Posterior cingulate gyrus (tissue), 11 donors: ENCODE results near the gene GCSH.
"Not testable (repeated sequence)": the region's sequence is repeated elsewhere in the genome, so short reads cannot be mapped to it uniquely, and the experiment has no call there.

Experiments used
- DNase-seq, 10 donors: peaks; one replicate each; pipeline versions ENCODE4 v3.0.0 to v3.0.0-alpha.2; 2020 to 2021; ENCODE audit warnings: mixed read lengths in 3 of 10
- intact Hi-C: fragments of 100-400 bp; cut with DNase I; formaldehyde crosslinking; loops from one replicate; pipeline ENCODE4 v1.15.1; 2023

Gene GCSH

DNA sequence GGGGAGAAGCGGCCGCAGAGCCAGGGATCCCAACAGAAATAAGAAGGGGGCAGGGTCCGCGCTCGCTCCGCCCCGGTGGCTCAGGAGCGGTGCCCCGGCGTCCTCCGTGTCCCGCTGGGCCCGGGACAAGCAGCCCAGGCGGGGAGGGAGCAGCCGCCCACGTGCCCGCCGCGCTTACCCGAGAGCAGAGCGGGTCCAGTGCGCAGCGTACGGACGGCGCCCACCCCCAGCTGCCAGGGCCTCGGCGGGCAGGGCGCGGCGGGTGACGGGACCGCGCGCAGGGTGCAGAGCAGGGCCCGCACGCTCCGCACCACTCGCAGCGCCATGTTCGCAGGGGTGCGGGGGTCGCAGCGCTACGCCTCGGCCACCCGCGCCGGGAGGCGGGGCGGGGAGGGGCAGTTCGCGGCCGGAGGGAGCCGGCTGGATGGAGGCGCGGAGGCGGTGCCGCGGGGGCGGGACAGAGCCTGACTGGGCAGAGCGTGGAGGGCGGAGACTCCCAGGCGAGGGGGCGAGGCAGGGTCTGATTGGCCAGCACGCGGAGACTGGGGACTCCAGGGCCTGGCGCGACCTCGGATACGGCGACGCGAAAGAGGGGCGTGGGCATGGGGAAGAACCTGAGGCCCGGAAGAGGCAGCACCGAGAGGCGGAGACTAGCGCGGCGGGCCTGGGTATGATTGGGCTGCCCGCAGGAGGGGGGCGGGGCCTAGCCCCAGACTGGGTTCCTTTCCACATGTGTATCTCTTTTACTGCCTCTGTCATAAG lies at the start of gene GCSH:
GCSH (minus strand) TSS at position 443 of the 762 bp plus-strand sequence; CDS start at position 326, 117 bp downstream.
- intact Hi-C loops: loop anchor here (1.0 to 10.0 kb wide), 4 partner anchors 19 to 221 kb away; partner anchors contain the start of genes ATMIN and C16orf46
- DNase-seq: peak; percentile 98 to 100 (median 100)

DNA sequence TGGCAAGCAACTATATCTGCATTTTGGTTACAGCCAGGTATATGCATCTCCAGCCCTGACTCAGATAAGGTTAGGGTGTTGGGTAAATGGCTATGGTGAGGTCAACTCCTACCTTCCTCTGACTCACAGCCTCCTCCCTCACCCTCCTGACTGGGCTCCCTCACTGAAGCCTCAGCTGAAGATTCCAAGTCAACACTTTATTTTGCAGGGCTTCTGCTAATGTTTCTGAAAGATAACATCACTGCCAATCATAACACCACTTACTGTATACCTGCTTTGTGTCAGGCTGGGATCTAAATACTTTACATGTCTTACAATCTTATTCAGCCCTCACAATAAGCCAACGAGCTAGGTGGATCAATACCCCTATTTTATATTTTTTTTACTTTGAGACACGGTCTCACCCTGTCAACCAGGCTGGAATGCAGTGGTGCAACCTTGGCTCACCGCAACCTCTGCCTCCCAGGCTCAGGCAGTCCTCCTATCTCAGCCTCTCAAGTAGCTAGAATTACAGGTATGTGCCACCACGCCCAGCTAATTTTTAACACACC lies 47.8 kb upstream of the GCSH start:
- intact Hi-C loops: no loop called here

GRCh38 chr16:81142864-81143263 lies 46.7 kb upstream of the GCSH start:
- DNase-seq: no peak
- intact Hi-C loops: no loop called here

More for the DNA sequence above, 47.8 kb upstream of the GCSH start:
- no peak for DNase-seq

DNA sequence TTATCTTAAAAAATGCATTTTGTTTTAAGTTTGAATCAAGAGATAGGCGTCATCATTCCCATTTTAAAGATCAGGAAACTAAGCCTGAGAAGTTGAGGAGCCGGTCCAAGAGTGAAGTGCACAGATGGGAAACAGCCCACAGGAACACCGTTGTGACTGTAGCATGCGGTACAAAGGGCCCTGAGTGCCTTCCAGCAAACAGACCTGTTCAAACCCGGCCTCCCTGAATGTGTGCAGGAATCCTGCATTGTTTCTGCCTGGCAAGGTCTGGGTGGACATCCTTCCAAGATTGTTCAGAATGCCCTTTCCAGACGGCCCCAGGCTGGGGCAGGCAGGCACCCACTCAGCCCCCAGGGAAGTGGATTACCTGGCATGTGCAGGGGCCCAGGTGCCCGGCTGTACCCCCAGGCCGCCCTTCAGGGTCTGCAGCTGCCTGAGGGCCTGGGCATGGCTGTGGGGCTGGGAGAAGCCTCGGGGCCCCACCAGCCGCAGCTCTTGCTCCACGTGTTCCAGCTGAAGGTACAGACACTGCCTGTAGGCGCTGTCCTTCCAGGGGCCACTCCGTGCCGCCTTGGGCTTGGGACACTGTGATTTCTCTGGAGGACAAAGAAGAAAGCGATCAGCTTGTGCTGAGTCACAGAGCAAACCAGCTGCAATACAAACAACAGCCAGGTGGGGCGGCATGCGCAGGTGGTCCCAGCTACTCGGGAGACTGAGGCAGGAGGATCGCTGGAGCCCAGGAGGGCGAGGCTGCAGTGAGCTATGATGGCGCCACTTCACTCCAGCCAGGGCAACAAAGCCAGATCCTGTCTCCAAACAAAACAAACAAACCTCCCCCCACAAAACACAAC lies 45.0 kb upstream of the GCSH start:
- intact Hi-C loops: no loop called here
- DNase-seq: no peak

GRCh38 chr16:81138831-81139557 lies 42.8 kb upstream of the GCSH start:
- DNase-seq: no peak

DNA sequence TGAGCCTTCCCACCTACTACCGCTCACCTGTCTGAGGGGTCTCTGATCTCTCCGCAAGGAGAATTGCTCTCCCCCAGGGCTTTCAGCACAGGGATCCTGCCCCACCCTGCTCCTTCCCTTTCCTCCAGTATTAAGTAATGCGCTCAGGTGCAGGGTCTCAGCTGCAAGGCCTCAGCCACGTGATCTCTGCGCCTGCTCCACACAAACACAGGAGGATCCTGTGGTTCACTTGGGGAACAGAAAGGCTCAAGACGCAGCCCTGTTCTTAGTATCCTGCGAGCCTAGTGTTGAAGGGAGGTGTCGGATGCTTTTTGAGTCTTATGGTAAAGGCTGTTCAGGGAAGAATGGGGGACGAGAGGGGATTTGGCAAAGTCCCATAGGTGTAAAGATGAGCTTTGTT lies 41.6 kb upstream of the GCSH start:
- DNase-seq: no peak
- intact Hi-C loops: no loop called here

More at GRCh38 chr16:81138831-81139557, 42.8 kb upstream of the GCSH start:
- intact Hi-C loops: no loop called here

GRCh38 chr16:81136390-81137335 lies 40.5 kb upstream of the GCSH start:
- intact Hi-C loops: no loop called here
- peak in 9 of 10 donors; percentile 38 to 93 (median 66) for DNase-seq

GRCh38 chr16:81130126-81130525 lies 33.9 kb upstream of the GCSH start:
- intact Hi-C loops: no loop called here
- DNase-seq: no peak

GRCh38 chr16:81128726-81129524 lies 32.7 kb upstream of the GCSH start:
- intact Hi-C loops: no loop called here

GRCh38 chr16:81127051-81127450 lies 30.9 kb upstream of the GCSH start:
- intact Hi-C loops: no loop called here

More at GRCh38 chr16:81128726-81129524, 32.7 kb upstream of the GCSH start:
- no peak for DNase-seq

DNA sequence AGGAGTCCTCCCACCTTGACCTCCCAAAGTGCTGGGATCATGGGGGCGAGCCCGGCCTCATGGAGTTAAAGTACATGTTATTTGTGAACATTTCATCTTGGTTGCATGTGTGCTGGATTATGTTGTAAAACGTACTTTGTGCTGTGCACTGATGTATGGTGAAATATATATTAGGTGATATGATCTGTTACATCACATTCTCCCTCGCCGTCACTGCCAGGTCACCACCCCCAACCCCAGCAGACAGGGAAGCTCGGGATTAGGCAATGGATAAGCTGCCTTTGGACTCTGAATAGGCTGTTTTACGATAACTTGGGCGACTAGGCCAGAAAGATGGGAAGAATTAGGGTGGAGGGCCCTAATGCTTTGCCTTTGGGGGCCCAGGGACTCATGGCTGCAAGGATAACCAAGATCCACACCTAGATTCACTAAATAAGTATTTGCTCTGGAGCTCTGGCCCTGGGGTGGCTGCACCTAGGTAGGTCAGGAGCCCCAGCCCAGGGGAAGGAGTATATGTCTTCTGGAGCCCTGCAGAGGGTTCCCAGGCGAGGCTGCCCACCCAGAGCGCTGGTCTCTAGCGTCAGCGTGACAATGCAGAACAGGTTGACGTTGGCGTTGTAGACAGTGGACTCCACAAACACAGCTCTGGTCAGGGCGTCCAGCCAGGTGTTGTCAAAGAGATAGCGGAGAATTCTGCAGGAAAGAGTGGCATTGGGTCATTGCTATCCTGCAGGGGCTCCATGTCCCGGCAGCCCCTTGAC lies 27.1 kb upstream of the GCSH start:
- intact Hi-C loops: no loop called here
- DNase-seq: peak in 1 of 10 donors; percentile 5

More at GRCh38 chr16:81127051-81127450, 30.9 kb upstream of the GCSH start:
- no peak for DNase-seq

DNA sequence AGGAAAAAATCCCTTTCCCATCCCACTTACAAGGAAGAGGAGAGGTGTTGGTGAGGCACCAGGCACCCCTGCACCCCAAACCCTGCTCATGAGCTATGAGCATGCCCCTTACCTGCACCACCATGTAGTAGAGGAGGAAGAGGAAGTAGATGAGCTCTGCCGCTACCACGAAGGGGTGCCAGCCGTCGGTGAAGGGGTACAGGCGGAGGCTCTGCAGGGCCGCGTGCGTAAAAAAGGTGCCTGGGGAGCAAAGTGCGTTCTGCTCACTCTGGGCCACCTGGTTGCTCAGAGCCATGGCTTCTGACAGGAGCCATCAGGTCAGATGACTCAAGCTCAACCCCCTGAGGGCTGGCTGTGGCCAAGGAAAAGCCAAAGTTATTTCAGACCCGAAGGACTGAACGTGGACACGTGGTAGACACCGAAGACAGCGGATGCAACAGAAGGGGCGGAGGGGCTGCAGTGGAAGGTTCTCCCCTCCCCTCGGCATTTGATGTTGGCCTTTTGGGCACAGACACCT lies 25.3 kb upstream of the GCSH start:
- DNase-seq: peak in 1 of 10 donors; percentile 54
- intact Hi-C loops: no loop called here

GRCh38 chr16:81117436-81117835 lies 21.2 kb upstream of the GCSH start:
- intact Hi-C loops: no loop called here
- DNase-seq: peak in 2 of 10 donors; percentile 3 to 35

DNA sequence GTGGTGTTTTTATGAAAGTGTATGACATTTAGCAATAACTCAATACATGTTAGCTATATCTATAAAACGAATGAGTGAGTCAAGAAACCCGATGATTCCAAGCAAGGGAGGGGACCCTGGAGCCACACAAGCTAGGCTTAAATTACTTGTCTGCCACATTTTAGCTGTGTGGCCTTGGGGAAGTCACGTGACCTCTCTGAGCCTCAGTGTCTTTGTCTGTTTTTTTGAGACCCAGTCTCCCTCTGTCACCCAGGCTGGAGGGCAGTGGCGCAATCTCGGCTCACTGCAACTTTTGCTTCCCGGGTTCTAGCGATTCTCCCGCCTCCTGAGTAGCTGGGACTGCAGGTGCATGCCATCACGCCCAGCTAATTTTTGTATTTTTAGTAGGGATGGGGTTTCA lies 20.1 kb upstream of the GCSH start:
- peak in 1 of 10 donors; percentile 20 for DNase-seq
- intact Hi-C loops: no loop called here

DNA sequence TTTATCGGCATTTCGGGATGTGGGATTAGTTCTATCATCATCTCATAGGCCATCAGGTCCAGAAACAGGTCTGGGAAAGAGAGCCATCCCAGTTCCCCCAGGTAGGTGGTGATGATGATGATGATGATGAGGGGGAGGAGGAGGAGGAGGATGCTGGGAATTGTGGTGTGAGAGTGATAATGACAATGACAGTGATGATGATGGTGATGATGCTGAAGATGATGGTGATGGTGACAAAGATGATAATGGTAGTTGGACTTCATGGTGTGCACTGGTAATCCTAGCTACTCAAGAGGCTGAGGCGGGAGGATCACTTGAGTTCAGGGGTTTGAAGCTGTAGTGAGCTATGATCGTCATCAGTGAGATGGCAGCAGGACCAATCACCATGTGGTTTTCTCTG lies 16.3 kb upstream of the GCSH start:
- DNase-seq: no peak
- intact Hi-C loops: no loop called here

DNA sequence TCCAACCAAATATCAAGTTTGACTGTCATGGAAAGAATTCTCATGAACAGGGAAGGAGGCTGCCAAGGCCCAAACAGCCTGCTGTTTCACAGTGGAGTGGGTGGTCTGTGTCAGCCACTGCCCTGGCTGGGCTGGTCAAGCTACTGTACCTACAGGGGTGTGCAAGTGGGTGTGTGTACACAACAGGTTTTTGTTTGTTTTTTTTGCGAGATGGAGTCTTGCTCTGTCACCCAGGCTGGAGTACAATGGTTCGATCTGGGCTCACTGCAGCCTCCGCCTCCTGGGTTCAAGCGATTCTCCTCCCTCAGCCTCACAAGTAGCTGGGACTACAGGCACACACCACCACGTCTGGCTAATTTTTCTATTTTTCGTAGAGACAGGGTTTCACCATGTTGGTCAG lies 13.1 kb upstream of the GCSH start:
- peak in 1 of 10 donors; percentile 16 for DNase-seq
- intact Hi-C loops: not testable (repeated sequence)

DNA sequence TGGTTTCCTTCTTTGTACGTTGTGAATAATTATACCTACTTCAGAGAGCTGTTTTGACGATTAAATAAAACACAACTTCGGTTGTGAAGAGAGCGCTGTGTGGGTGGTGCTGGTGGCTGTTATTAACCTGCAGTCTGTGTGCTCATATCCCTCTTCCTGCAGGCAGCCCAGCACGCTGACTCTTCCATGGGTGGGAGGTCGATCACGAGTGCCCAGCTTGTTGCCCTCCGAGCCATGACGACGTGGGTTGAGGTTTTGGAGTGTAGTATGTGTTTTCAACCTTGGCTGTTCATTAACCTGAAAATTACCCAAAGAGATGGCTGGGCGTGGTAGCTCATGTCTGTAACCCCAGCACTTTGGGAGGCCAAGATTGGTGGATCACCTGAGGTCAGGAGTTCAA lies 11.3 kb upstream of the GCSH start:
- peak in 2 of 10 donors; percentile 22 to 24 for DNase-seq
- intact Hi-C loops: no loop called here
